H9 (cell line): ENCODE results near the gene SCUBE1. TPM values are rescaled to one million over a fixed set of nuclear protein-coding genes. Genes with fewer than 3 reads are reported as not detected.

ENCODE experiments used
- DNase-seq: peaks from one replicate; pipeline ENCODE4 v3.0.0-alpha.2; 2017
- H2AFZ ChIP-seq: one replicate; pipeline ENCODE4 v1.6.1; 2013; ENCODE audit warnings: mild to moderate bottlenecking, low read length, control low read depth, moderate library complexity
- H2AK5ac ChIP-seq: 2 replicates; pipeline ENCODE4 v1.6.1; 2013; ENCODE audit warnings: low read length, control low read depth, mixed read lengths; ENCODE audit not compliant: insufficient read length
- H2BK120ac ChIP-seq: one replicate; pipeline ENCODE4 v1.6.1; 2013; ENCODE audit warnings: low read depth, mild to moderate bottlenecking, low read length, control low read depth, inconsistent platforms; ENCODE audit not compliant: poor library complexity, severe bottlenecking
- H2BK12ac ChIP-seq: 2 replicates; pipeline ENCODE4 v1.6.1; 2013; ENCODE audit warnings: low read length, control low read depth, mixed read lengths, low read depth; ENCODE audit not compliant: insufficient read length
- H2BK15ac ChIP-seq: 2 replicates; pipeline ENCODE4 v1.6.1; 2013; ENCODE audit warnings: low read depth, low read length, control low read depth
- H2BK20ac ChIP-seq: one replicate; pipeline ENCODE4 v1.6.1; 2013; ENCODE audit warnings: low read depth, mild to moderate bottlenecking, low read length, control low read depth, inconsistent platforms; ENCODE audit not compliant: poor library complexity, severe bottlenecking
- H2BK5ac ChIP-seq: 2 replicates; pipeline ENCODE4 v1.6.1; 2013; ENCODE audit warnings: low read length, control low read depth, mixed read lengths; ENCODE audit not compliant: insufficient read length
- H3K14ac ChIP-seq: 2 replicates; pipeline ENCODE4 v1.6.1; 2013; ENCODE audit warnings: low read length, control low read depth; ENCODE audit not compliant: insufficient read depth
- H3K18ac ChIP-seq: 2 replicates; pipeline ENCODE4 v1.6.1; 2013; ENCODE audit warnings: low read depth, mild to moderate bottlenecking, mixed read lengths, low read length, control low read depth; ENCODE audit not compliant: insufficient read length
- H3K23ac ChIP-seq: 2 replicates; pipeline ENCODE4 v1.6.1; 2013; ENCODE audit warnings: low read length, control low read depth, mixed read lengths, low read depth; ENCODE audit not compliant: insufficient read length
- H3K23me2 ChIP-seq: 2 replicates; pipeline ENCODE4 v1.6.1; 2013; ENCODE audit warnings: low read depth, mild to moderate bottlenecking, mixed read lengths, low read length, control low read depth; ENCODE audit not compliant: insufficient read length, poor library complexity, severe bottlenecking
- H3K27ac ChIP-seq: 2 replicates; pipeline ENCODE4 v1.5.1; 2013; ENCODE audit warnings: low read length, control low read depth, mixed read lengths, low read depth; ENCODE audit not compliant: insufficient read length
- H3K27me3 ChIP-seq: 2 replicates; pipeline ENCODE4 v1.6.1; 2013; ENCODE audit warnings: low read length, control low read depth, inconsistent platforms; ENCODE audit not compliant: insufficient read depth
- H3K4ac ChIP-seq: 2 replicates; pipeline ENCODE4 v1.6.1; 2013; ENCODE audit warnings: low read depth, mild to moderate bottlenecking, control low read depth, inconsistent platforms, low read length, moderate library complexity
- H3K4me1 ChIP-seq: 2 replicates; pipeline ENCODE4 v1.6.1; 2013; ENCODE audit warnings: low read length, control low read depth, inconsistent platforms; ENCODE audit not compliant: insufficient read depth
- H3K4me2 ChIP-seq: 2 replicates; pipeline ENCODE4 v1.6.1; 2013; ENCODE audit warnings: low read length, control low read depth, mixed read lengths; ENCODE audit not compliant: insufficient read length, insufficient read depth
- H3K56ac ChIP-seq: 2 replicates; pipeline ENCODE4 v1.6.1; 2013; ENCODE audit warnings: low read depth, mild to moderate bottlenecking, mixed read lengths, low read length, control low read depth; ENCODE audit not compliant: insufficient read length
- H3K79me1 ChIP-seq: 2 replicates; pipeline ENCODE4 v1.6.1; 2013; ENCODE audit warnings: low read depth, mild to moderate bottlenecking, moderate library complexity, low read length, control low read depth, inconsistent platforms; ENCODE audit not compliant: insufficient read depth, poor library complexity, severe bottlenecking
- H3K79me2 ChIP-seq: 2 replicates; pipeline ENCODE4 v1.6.1; 2013; ENCODE audit warnings: low read length, control low read depth, inconsistent platforms; ENCODE audit not compliant: insufficient read depth
- H3K9ac ChIP-seq: 2 replicates; pipeline ENCODE4 v1.6.1; 2013; ENCODE audit warnings: low read length, control low read depth, mixed read lengths; ENCODE audit not compliant: insufficient read length; ENCODE audit errors: extremely low read depth
- H3K9me3 ChIP-seq: one replicate; pipeline ENCODE4 v1.6.1; 2013; ENCODE audit warnings: low read depth, low read length, inconsistent platforms; ENCODE audit not compliant: control insufficient read depth
- H3T11ph ChIP-seq: one replicate; pipeline ENCODE4 v1.6.1; 2013; ENCODE audit warnings: mild to moderate bottlenecking, low read length, control low read depth, inconsistent platforms
- H4K20me1 ChIP-seq: one replicate; pipeline ENCODE4 v1.6.1; 2013; ENCODE audit not compliant: control insufficient read depth, insufficient read length, insufficient read depth
- H4K5ac ChIP-seq: 2 replicates; pipeline ENCODE4 v1.6.1; 2013; ENCODE audit warnings: low read depth, mild to moderate bottlenecking, mixed read lengths, low read length, control low read depth; ENCODE audit not compliant: insufficient read length
- H4K8ac ChIP-seq: replicated peaks from 2 replicates; pipeline ENCODE4 v1.6.1; 2013; ENCODE audit warnings: low read length, control low read depth, mixed read lengths, low read depth; ENCODE audit not compliant: insufficient read length
- H4K91ac ChIP-seq: 2 replicates; pipeline ENCODE4 v1.6.1; 2013; ENCODE audit warnings: low read depth, mild to moderate bottlenecking, moderate library complexity, mixed read lengths, low read length, control low read depth; ENCODE audit not compliant: insufficient read length
- H3K27ac Mint-ChIP-seq, 3 experiments: 2 replicates in 2 of 3; 3 replicates in 1 of 3; pipeline ENCODE4 v1.8.0; 2020 to 2021; ENCODE audit warnings: mixed read lengths in 3 of 3, mild to moderate bottlenecking in 1 of 3, moderate library complexity in 1 of 3
- H3K27me3 Mint-ChIP-seq: 2 replicates; pipeline ENCODE4 v1.8.0; 2021; ENCODE audit warnings: low read depth, mild to moderate bottlenecking, moderate library complexity, mixed read lengths
- H3K36me3 Mint-ChIP-seq, 3 experiments: 2 replicates in 2 of 3; 3 replicates in 1 of 3; pipeline ENCODE4 v1.8.0; 2020 to 2021; ENCODE audit warnings: low read depth in 3 of 3, mixed read lengths in 3 of 3; ENCODE audit not compliant: insufficient read depth in 1 of 3
- H3K4me1 Mint-ChIP-seq, 2 experiments: 2 replicates each; pipeline ENCODE4 v1.8.0; 2020; ENCODE audit warnings: mixed read lengths in 2 of 2
- H3K4me3 Mint-ChIP-seq, 2 experiments: 2 replicates in 1 of 2; 3 replicates in 1 of 2; pipeline ENCODE4 v1.8.0; 2020 to 2021; ENCODE audit warnings: mild to moderate bottlenecking in 2 of 2, mixed read lengths in 2 of 2, moderate library complexity in 1 of 2
- H3K9me3 Mint-ChIP-seq, 2 experiments: 2 replicates in 1 of 2; 3 replicates in 1 of 2; pipeline ENCODE4 v1.8.0; 2020; ENCODE audit warnings: mild to moderate bottlenecking in 2 of 2, mixed read lengths in 2 of 2, moderate library complexity in 1 of 2
- WGBS: extraction: QIAGEN DNeasy Blood & Tissue Kit; methylation state at CpG from one replicate; pipeline ENCODE4 v1.1.7; 2013; ENCODE audit warnings: missing lambda C conversion rate, low lambda C conversion rate, mixed read lengths; ENCODE audit not compliant: insufficient read length; ENCODE audit errors: extremely low coverage; 5-methylcytosine and 5-hydroxymethylcytosine counted together
- total RNA-seq: library from RNA; stranded (reverse); gene quantifications from 2 replicates; pipeline ENCODE4 v1.2.1, GENCODE V29; 2021
- TF ChIP-seq, protein P1 (sequence below): fragments of 200-600 bp; sonication (generic); conservative IDR thresholded peaks from 3 replicates; pipeline ENCODE4 v1.8.0; 2021; ENCODE audit warnings: antibody characterized with exemption, mild to moderate bottlenecking

SCUBE1 gene
- total RNA-seq, 1 experiment from 2014 or later: 1.2 TPM

- TF ChIP-seq, protein P1, sequence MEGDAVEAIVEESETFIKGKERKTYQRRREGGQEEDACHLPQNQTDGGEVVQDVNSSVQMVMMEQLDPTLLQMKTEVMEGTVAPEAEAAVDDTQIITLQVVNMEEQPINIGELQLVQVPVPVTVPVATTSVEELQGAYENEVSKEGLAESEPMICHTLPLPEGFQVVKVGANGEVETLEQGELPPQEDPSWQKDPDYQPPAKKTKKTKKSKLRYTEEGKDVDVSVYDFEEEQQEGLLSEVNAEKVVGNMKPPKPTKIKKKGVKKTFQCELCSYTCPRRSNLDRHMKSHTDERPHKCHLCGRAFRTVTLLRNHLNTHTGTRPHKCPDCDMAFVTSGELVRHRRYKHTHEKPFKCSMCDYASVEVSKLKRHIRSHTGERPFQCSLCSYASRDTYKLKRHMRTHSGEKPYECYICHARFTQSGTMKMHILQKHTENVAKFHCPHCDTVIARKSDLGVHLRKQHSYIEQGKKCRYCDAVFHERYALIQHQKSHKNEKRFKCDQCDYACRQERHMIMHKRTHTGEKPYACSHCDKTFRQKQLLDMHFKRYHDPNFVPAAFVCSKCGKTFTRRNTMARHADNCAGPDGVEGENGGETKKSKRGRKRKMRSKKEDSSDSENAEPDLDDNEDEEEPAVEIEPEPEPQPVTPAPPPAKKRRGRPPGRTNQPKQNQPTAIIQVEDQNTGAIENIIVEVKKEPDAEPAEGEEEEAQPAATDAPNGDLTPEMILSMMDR: no peak
- Histone ChIP-seq H4K20me1 (no peaks in the 10 kb centered on the region), H3K23me2 (no peaks in the 10 kb centered on the region)
Observed at GRCh38 chr22:43377548-43377895, 34.4 kb upstream of the SCUBE1 start.

More at GRCh38 chr22:43377548-43377895, 34.4 kb upstream of the SCUBE1 start:
- no peak overlapping the region for H3K27ac Mint-ChIP-seq
- no peak for DNase-seq
- Histone ChIP-seq H3K9ac (no peak overlapping the region), H3T11ph (no peak overlapping the region), H2AFZ (no peak overlapping the region), H3K56ac (no peak overlapping the region), H3K23ac (no peak overlapping the region), H3K27ac (no peak overlapping the region), H2AK5ac (no peak overlapping the region), H2BK20ac (no peak overlapping the region), H2BK12ac (no peak overlapping the region), H2BK15ac (no peak overlapping the region), H2BK5ac (no peak overlapping the region), H4K91ac (no peak overlapping the region), H3K18ac (no peak overlapping the region), H3K4ac (no peak overlapping the region), H3K27me3 (no peaks in the 10 kb centered on the region), H3K4me2 (no peak overlapping the region), H4K8ac (no peak overlapping the region), H3K14ac (no peak overlapping the region), H2BK120ac (no peak overlapping the region), H3K9me3 (no peaks in the 10 kb centered on the region), H3K79me1 (no peaks in the 10 kb centered on the region), H3K79me2 (no peaks in the 10 kb centered on the region), H4K5ac (no peak overlapping the region), H3K4me1 (no peaks in the 10 kb centered on the region)
- no peaks in the 10 kb centered on the region for H3K36me3 Mint-ChIP-seq
- peaks cover 0 to 4% of the 10 kb centered on the region in 2 experiments; a peak in 1 of 4 replicates for H3K4me1 Mint-ChIP-seq
- H3K4me3 Mint-ChIP-seq: no peak overlapping the region
- WGBS: no CpG with 5 or more reads among the region's 10 CpGs
- no peaks in the 10 kb centered on the region for H3K9me3 Mint-ChIP-seq
- H3K27me3 Mint-ChIP-seq: peaks cover 24% of the 10 kb centered on the region
